Embryonic facial prominence (tissue), 1 donor: Measurements from ENCODE around the gene LRRC7.
A peak's percentile ranks its signal among the peaks of the same experiment; 100 is the strongest.
"Not testable (repeated sequence)": the region's sequence is repeated elsewhere in the genome, so short reads cannot be mapped to it uniquely, and the experiment has no call there.

ENCODE experiments used
- DNase-seq: peaks from one replicate; pipeline ENCODE4 v3.0.0-alpha.2; 2016; ENCODE audit errors: extremely low spot score

Gene LRRC7

DNA sequence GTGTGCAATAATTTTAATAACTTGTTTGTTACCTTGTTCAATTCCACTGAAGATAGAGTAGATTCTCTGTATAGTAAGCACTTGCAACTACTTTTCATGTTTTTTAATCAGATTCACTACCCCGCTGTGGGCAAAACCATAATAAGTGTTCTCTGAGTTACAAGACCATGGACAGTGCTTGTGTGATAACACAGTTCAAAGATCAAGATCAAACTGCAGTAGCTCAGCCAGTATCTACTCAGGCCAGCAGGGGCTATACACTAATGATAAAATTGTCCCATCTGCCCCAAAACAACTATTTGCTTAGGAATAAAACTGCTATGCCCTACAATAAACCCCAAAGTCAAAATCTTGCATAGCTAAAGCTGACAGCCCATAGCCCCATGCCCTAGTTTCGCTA lies 129.6 kb downstream of the LRRC7 start:
- no peak for DNase-seq

- no peak for DNase-seq
Measured at GRCh38 chr1:69700770-69701169, 133.0 kb downstream of the LRRC7 start.

DNA sequence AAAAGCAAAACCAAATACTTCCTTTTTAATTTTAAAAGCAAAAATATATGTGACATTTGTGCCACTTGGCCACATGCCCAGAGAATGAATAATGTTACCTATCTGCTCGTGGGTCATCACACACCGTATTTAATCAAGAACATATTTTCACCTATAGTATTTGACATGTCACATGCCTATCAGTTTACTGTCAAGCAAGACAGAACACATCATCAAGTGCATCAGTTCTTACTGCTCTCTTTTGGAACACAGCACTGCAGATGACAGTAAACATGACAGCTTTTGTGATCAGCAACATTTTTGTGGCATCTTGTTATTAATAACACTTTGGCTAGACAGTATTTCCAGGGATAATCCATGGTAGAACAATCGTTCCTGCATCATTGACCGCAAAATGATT lies 134.4 kb downstream of the LRRC7 start:
- DNase-seq: no peak

- DNase-seq: no peak
Measured at GRCh38 chr1:69706473-69706872, 138.8 kb downstream of the LRRC7 start.

GRCh38 chr1:69707103-69707502 lies 139.4 kb downstream of the LRRC7 start:
- no peak for DNase-seq

- DNase-seq: no peak
Measured at GRCh38 chr1:69710484-69711189, 142.9 kb downstream of the LRRC7 start.

DNA sequence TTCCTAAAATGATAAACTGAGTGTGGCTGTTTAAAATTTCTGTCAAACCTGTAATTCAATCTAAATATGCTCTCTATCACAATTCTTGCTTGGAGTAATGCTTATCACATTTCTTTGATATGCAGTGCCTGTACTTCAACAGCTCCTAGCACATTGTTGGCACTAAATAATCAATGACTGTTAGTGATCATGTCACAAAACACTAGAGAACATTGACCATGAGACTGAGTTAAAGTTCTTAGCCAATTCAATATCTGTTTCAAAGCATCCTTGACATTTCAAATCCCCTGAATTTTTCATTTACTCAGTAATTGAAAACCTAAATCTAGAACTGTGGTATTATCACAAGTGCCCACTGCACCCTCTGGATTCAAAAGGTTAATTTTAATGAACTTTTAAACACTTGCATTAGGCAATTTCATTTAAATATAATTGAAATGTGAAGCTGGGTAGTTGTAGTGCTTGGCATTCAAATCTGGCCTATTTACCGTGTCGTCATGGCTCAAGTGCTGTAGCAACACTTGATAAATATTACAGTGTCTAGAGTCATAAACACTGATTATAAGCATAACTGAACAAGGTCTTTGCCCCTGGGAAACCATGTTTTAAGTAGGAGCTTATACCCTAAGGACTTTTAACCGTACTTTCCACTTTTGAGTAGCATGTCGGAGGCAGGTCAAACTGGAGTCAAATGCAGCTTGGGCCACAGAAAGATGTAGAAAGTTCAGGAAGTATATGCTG lies 143.6 kb downstream of the LRRC7 start:
- DNase-seq: no peak

GRCh38 chr1:69717834-69718233 lies 150.1 kb downstream of the LRRC7 start:
- not testable (repeated sequence) for DNase-seq

GRCh38 chr1:69728206-69728605 lies 160.5 kb downstream of the LRRC7 start:
- DNase-seq: no peak

GRCh38 chr1:69733061-69733460 lies 165.3 kb downstream of the LRRC7 start:
- no peak for DNase-seq

DNA sequence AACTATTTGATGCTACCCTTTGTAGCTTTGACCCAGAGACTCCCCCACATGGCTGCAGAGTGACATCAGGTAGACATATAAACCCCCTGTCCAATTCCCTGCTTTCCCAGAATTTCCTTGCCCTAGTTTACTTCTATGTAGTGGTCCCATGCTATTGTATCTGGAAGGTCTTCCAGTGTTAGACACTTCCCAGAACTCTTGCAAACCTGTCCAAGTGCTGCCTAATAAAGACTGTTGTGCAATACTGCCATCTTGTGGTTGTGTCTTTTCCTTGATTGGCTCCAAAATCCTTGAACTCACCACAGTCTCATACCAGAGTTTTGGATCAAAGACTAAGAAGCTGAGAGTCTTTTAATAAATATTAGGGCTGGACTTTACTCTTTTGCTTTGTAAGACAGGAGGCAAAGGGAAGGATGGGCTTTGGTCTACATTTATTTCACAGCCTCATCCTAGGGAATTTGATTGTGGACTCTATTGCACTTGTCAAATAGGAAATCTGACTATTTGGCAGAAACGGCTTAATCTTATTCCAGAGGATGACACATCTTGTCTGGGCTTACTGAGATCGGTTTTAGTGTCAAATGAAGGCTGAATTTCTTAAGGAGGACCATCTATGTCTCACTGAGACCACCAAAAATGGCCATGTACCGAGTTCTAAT lies 169.9 kb downstream of the LRRC7 start:
- DNase-seq: no peak

DNA sequence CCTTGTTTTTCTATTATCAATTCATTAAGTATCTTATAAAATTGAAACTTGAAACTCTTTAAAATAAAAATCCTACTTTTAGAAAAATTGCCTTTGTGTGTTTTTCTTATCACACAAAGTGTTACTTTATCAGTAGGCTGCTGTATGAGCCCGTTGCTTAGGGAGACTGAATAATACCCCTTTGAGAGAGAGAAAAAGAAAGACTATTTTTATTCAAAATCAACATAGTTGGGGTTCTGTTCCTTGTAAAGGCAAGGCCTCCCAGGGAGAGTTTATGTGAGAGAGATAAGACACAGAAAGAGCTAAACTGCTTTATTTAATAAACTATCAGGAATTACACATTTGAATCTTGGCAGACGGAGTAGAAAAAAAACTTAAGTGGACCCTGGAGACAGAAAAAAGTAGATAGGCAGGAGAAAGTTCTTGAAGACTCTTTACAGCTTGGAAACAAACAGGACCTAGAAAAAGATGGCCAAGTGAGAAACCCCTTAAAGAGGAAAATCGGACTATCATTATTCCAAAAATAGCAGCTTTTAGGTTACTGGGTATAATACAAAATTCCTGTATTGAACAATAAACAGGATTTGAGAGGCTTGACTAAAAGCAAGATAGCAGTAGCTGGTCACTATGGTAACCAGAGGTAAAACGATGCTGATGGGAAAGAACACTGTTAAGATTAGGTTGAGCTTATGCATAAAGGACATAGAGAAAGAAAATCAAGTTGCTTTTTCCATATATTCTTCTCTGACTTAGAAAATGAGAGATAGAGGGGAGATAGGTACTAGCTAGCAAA lies 170.9 kb downstream of the LRRC7 start:
- DNase-seq: no peak

DNA sequence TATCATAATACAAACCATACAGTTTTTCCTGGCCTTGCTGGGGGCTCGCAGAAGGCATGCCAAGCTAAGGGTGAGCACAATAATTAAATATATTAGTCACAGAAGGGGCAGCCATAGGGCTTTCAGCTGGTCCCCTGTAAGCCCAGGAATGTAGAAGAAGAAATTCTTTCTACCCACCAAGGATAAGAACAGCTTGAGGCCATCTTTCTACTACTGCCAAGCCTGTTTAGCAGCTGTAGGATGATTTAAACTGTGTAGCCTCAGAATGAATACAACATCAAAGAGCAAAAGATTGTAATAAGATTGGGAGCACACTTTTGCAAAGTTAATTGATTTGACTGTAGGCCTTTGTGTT lies 171.5 kb downstream of the LRRC7 start:
- DNase-seq: peak; percentile 27

DNA sequence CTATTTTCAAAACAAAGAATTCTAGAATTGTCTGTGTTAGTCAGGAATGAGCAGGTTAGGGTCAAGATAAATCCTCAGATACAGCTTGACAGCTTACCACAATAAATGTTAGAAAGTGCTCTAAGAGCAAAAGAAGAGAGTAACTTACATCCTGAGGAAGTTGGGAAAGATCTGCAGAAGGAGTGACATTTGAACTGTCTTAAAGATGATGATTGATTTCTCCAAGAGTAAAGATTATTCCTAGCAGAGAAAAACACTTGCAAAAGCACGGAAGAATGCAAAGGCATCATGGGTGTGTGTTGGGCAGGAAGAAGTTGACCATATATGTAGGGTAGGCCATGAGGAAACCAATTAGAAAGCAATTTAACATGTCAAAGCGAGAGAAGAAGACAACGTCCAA lies 175.4 kb downstream of the LRRC7 start:
- DNase-seq: no peak

DNA sequence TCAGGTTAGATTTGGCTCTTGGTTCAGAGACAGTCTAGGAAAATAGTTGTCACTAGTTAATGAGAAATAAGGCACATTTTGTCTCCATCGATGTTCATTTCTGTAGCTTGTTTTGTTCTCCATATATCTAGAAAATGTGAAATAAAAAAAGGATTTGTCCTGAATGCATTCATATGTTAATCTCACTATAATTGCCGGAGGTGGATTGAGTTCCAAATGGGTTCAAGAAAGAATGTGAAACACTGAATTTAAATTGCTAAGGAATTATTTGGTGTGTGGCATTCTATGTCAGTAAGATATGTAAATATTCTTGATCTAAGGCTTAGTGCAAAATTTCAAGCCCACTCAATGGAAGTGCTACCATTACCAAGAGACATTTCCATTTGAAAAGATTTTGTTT lies 176.7 kb downstream of the LRRC7 start:
- DNase-seq: no peak

DNA sequence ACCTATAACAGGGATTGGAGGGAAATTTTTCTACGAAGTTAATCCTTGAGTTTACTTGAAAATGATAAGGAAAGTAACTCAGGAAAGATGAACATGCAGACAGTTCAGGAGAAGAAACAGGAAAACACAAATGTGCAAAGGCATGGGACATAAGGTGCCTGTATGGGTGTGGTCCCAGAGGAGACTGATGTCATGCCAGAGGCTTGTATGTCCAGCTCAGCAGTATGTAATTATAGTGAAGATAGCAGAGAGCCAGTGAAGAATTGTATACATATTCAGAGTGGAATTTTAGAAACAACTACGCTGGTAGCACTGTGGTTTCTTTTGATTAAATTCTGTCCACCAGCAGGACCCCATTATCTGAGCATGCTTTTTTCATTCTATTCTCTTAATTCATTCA lies 179.5 kb downstream of the LRRC7 start:
- no peak for DNase-seq

DNA sequence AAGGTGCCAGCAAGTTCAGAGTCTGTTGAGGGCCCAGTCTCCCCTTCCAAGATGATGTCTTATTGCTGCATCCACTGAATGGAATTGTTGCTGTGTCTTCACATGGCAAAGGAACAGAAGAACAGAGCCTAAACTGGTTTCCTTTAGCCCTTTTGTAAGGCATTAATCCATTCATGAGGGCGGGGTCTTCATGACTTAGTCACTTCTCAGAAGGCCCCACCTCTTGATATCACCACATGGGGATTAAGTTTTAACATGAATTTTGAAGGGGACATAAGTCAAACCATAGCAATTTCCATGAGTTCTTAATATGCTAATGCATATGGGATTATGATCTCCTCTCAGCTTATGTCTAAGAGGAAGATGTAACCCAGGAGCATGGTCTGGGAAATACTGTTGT lies 182.9 kb downstream of the LRRC7 start:
- DNase-seq: no peak

GRCh38 chr1:69752831-69753230 lies 185.1 kb downstream of the LRRC7 start:
- DNase-seq: no peak

DNA sequence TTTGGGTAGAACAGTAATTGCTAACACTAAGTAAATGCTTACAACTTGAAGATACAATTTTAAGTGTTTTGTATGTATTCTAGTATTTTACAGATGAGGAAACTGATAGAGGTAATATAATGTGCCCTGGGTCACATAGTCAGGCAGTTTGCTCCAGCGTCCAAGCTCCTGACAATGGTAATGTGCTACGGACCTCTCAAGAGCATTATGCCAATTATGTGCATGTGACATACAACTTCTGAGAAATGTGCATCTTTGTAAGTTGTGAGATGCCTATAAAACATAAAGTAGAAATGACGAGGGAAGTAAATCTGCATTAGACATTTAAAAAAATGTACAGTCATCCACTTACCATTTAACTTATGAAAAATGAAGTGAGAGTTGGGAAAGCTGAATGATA lies 186.8 kb downstream of the LRRC7 start:
- DNase-seq: no peak

- DNase-seq: no peak
Measured at GRCh38 chr1:69755647-69756046, 187.9 kb downstream of the LRRC7 start.

- DNase-seq: no peak
Measured at GRCh38 chr1:69765951-69766350, 198.2 kb downstream of the LRRC7 start.
